Skeletal muscle satellite cell (primary cell): ENCODE data around the gene MYBPC2.

ENCODE experiments used
- H3K27me3 ChIP-seq: 2 replicates; pipeline ENCODE4 v1.7.0; 2013; ENCODE audit warnings: low read length; ENCODE audit not compliant: control insufficient read depth, insufficient read depth
- H3K36me3 ChIP-seq: 2 replicates; pipeline ENCODE4 v1.7.0; 2013; ENCODE audit warnings: mild to moderate bottlenecking, control low read depth, low read length; ENCODE audit not compliant: insufficient read depth
- H3K4me1 ChIP-seq: 2 replicates; pipeline ENCODE4 v1.7.0; 2013; ENCODE audit warnings: low read length; ENCODE audit not compliant: control insufficient read depth, insufficient read depth
- H3K4me2 ChIP-seq: 2 replicates; pipeline ENCODE4 v1.7.0; 2013; ENCODE audit warnings: mild to moderate bottlenecking, low read length
- H3K4me3 ChIP-seq: 2 replicates; pipeline ENCODE4 v1.7.0; 2013; ENCODE audit warnings: low read length
- H3K9ac ChIP-seq: 2 replicates; pipeline ENCODE4 v1.7.0; 2013; ENCODE audit warnings: mild to moderate bottlenecking, low read depth, low read length, moderate library complexity
- H3K9me3 ChIP-seq: replicated peaks from 2 replicates; pipeline ENCODE4 v1.7.0; 2013; ENCODE audit warnings: mild to moderate bottlenecking, control low read depth, low read length

The MYBPC2 gene

GRCh38 chr19:50413531-50413930 lies 19.2 kb upstream of the MYBPC2 start:
- no peak overlapping the region for H3K4me2 ChIP-seq
- H3K9ac ChIP-seq = no peak overlapping the region
- no peaks in the 10 kb centered on the region for H3K4me1 ChIP-seq
- H3K4me3 ChIP-seq = no peak overlapping the region
- H3K9me3 ChIP-seq = no peaks in the 10 kb centered on the region
- no peaks in the 10 kb centered on the region for H3K36me3 ChIP-seq
- no peaks in the 10 kb centered on the region for H3K27me3 ChIP-seq

GRCh38 chr19:50414864-50415660 lies 17.6 kb upstream of the MYBPC2 start:
- Histone ChIP-seq H3K9ac (no peak overlapping the region), H3K4me1 (no peaks in the 10 kb centered on the region), H3K4me2 (no peak overlapping the region), H3K9me3 (no peaks in the 10 kb centered on the region), H3K36me3 (no peaks in the 10 kb centered on the region), H3K27me3 (peaks cover 13% of the 10 kb centered on the region), H3K4me3 (no peak overlapping the region)

GRCh38 chr19:50415661-50416033 lies 17.0 kb upstream of the MYBPC2 start:
- Histone ChIP-seq H3K4me2 (no peak overlapping the region), H3K4me1 (no peaks in the 10 kb centered on the region), H3K27me3 (peaks cover 14% of the 10 kb centered on the region), H3K9ac (no peak overlapping the region), H3K9me3 (no peaks in the 10 kb centered on the region), H3K4me3 (no peak overlapping the region), H3K36me3 (no peaks in the 10 kb centered on the region)

GRCh38 chr19:50416034-50416977 lies 16.4 kb upstream of the MYBPC2 start:
- Histone ChIP-seq H3K4me3 (no peak overlapping the region), H3K36me3 (no peaks in the 10 kb centered on the region), H3K9ac (no peak overlapping the region), H3K4me1 (no peaks in the 10 kb centered on the region), H3K27me3 (peaks cover 14% of the 10 kb centered on the region), H3K9me3 (no peaks in the 10 kb centered on the region), H3K4me2 (no peak overlapping the region)

- H3K4me1 ChIP-seq = no peaks in the 10 kb centered on the region
- no peak overlapping the region for H3K4me3 ChIP-seq
- H3K9me3 ChIP-seq = no peaks in the 10 kb centered on the region
- H3K9ac ChIP-seq = no peak overlapping the region
- no peaks in the 10 kb centered on the region for H3K36me3 ChIP-seq
- no peak overlapping the region for H3K4me2 ChIP-seq
- H3K27me3 ChIP-seq = peaks cover 14% of the 10 kb centered on the region
These were observed 15.3 kb upstream of the MYBPC2 start for GRCh38 chr19:50417111-50418081.

- H3K27me3 ChIP-seq = peaks cover 14% of the 10 kb centered on the region
- no peaks in the 10 kb centered on the region for H3K36me3 ChIP-seq
- H3K9me3 ChIP-seq = no peaks in the 10 kb centered on the region
- H3K9ac ChIP-seq = no peak within 1 kb of the TSS
- no peaks in the 10 kb centered on the region for H3K4me1 ChIP-seq
- H3K4me2 ChIP-seq = no peak within 1 kb of the TSS
- H3K4me3 ChIP-seq = no peak within 1 kb of the TSS
These were observed 14.3 kb upstream of the MYBPC2 start, which contains the start of gene SPIB for GRCh38 chr19:50418176-50419021. Gene SPIB, plus strand, starts transcription at chr19:50418938. Its CDS starts 25 bp downstream, at chr19:50418963.

- Histone ChIP-seq H3K9ac (no peak overlapping the region), H3K27me3 (peaks cover 14% of the 10 kb centered on the region), H3K9me3 (no peaks in the 10 kb centered on the region), H3K4me2 (no peak overlapping the region), H3K36me3 (no peaks in the 10 kb centered on the region), H3K4me1 (no peaks in the 10 kb centered on the region), H3K4me3 (no peak overlapping the region)
These were observed 13.6 kb upstream of the MYBPC2 start for GRCh38 chr19:50419022-50419579.

DNA sequence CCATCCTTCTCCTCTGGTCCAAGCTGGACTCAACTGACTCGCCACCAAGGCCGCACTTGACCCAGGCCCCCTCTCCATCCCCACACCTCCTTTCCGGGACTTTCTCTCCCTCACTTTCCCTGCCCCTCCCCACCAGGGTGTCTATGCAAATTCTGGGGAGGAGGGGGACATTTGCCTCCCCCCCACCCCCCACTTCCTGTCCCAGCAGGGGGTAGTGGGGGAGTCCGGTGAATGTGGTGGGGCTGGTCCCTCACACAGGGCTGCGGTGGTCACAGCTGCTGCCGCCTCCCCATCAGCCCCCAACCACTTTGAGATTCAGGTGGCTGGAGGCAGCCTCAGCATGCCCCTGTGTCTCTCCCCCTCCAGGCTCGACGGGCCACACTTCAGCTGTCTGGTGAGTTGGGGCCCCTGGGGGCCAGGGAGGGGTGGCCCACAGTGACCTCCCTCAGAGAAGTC lies 13.1 kb upstream of the MYBPC2 start:
- no peaks in the 10 kb centered on the region for H3K9me3 ChIP-seq
- H3K27me3 ChIP-seq = peaks cover 14% of the 10 kb centered on the region
- no peak overlapping the region for H3K4me3 ChIP-seq
- no peak overlapping the region for H3K4me2 ChIP-seq
- H3K36me3 ChIP-seq = no peaks in the 10 kb centered on the region
- no peaks in the 10 kb centered on the region for H3K4me1 ChIP-seq
- no peak overlapping the region for H3K9ac ChIP-seq

- Histone ChIP-seq H3K4me1 (no peaks in the 10 kb centered on the region), H3K27me3 (peaks cover 14% of the 10 kb centered on the region), H3K4me3 (no peak overlapping the region), H3K36me3 (no peaks in the 10 kb centered on the region), H3K9ac (no peak overlapping the region), H3K9me3 (no peaks in the 10 kb centered on the region), H3K4me2 (no peak overlapping the region)
These were observed 12.6 kb upstream of the MYBPC2 start for GRCh38 chr19:50420127-50420526.

GRCh38 chr19:50420808-50421207 lies 11.9 kb upstream of the MYBPC2 start:
- H3K9ac ChIP-seq = no peak overlapping the region
- H3K4me2 ChIP-seq = no peak overlapping the region
- H3K27me3 ChIP-seq = peaks cover 14% of the 10 kb centered on the region
- H3K4me1 ChIP-seq = no peaks in the 10 kb centered on the region
- no peak overlapping the region for H3K4me3 ChIP-seq
- H3K36me3 ChIP-seq = no peaks in the 10 kb centered on the region
- H3K9me3 ChIP-seq = no peaks in the 10 kb centered on the region
